ENCODE data around the gene DNAJB7. TPM values are rescaled to one million over a fixed set of nuclear protein-coding genes. Genes with fewer than 3 reads are reported as not detected.
"Not testable (repeated sequence)": the region's sequence is repeated elsewhere in the genome, so short reads cannot be mapped to it uniquely, and the experiment has no call there.

Gene DNAJB7
- total RNA-seq, 2 experiments from 2014 or later, result not detected

DNA sequence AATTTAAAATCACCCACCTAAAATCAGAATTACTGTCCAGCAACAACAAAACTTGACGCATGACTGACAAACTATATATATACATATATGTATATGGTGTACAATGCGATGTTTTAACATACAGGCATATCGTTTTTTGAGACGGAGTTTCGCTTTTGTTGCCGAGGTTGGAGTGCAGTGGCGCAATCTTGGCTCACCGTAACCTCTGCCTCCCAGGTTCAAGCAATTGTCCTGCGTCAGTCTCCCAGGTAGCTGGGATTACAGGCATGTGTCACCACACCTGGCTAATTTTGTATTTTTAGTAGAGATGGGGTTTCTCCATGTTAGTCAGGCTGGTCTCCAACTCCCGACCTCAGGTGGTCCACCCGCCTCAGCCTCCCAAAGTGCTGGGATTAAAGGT lies 16.1 kb downstream of the DNAJB7 start:
- intact Hi-C loops (cut with DNase I, micrococcal nuclease); H3K4me3 Mint-ChIP-seq; H3K27me3 Mint-ChIP-seq; H3K27ac Mint-ChIP-seq; H3K9me3 Mint-ChIP-seq (ENCODE audit: low read depth); DNase-seq; ATAC-seq; POLR2A ChIA-PET: not testable (repeated sequence)
- H3K4me1 Mint-ChIP-seq, result peaks cover 22% of the 10 kb centered on the region
- CTCF ChIA-PET, result interaction anchor here (1.0 kb wide), 1 partner anchor 11 kb away, joined by 4 read pairs; the partner anchor contains the start of gene XPNPEP3
- peaks cover 51% of the 10 kb centered on the region for H3K36me3 Mint-ChIP-seq (ENCODE audit: low read depth)

DNA sequence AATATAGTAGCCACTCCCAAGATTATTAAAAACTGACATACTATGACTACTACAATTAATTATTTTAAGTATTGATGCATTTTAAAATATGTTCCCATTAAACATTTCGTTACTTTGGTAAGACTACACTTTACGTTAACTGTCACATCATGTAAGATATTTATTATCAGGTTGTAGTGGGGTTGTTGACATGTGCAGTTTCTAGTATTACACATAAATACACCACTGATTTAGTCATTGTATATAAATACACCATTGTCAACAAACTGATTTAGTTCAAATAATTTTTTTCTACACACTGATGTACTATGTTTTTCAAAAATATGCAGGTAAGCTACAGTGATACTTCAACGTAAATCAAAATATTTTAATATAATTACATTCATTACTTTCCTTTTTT lies 17.0 kb downstream of the DNAJB7 start:
- DNase-seq, result no peak
- Mint-ChIP-seq H3K36me3 (ENCODE audit: low read depth) (peaks cover 53% of the 10 kb centered on the region), H3K4me3 (no peak overlapping the region), H3K9me3 (ENCODE audit: low read depth) (no peaks in the 10 kb centered on the region), H3K27me3 (no peaks in the 10 kb centered on the region), H3K27ac (no peak overlapping the region), H3K4me1 (peaks cover 16% of the 10 kb centered on the region)
- CTCF ChIA-PET, result no interaction called here
- intact Hi-C loops (cut with DNase I, micrococcal nuclease), result no loop called here
- no peak for ATAC-seq
- POLR2A ChIA-PET, result no interaction called here

GRCh38 chr22:40838486-40838885 lies 23.4 kb downstream of the DNAJB7 start:
- no peak for DNase-seq
- Mint-ChIP-seq H3K27ac (no peak overlapping the region), H3K4me3 (no peak overlapping the region), H3K9me3 (ENCODE audit: low read depth) (no peaks in the 10 kb centered on the region), H3K27me3 (no peaks in the 10 kb centered on the region), H3K36me3 (ENCODE audit: low read depth) (peaks cover 51% of the 10 kb centered on the region), H3K4me1 (peaks cover 19% of the 10 kb centered on the region)
- no peak for ATAC-seq
- intact Hi-C loops (cut with DNase I, micrococcal nuclease), result no loop called here
- POLR2A ChIA-PET, result no interaction called here
- CTCF ChIA-PET, result interaction anchor here (0.7 to 1.6 kb wide), 3 partner anchors 28 to 399 kb away, joined by 3 read pairs; no protein-coding TSS in a partner anchor

DNA sequence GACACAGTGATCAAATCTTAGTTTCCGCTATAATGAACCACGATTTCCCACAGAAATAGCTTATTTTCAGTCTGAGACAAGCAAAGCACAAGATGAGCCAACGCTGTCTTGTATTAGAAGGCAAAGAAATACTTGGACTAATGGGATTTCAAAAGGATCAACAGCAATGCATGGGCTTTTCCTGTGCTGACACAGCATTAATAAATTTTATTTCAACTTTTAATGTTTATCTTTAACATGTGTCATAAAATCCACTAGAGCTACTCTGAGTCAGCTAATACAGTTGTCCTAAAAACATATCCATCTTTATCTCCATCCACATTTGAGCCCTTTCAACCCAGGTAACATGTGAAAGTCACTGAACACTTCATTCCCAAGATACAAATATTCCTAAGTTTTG lies 27.3 kb downstream of the DNAJB7 start:
- Mint-ChIP-seq H3K27ac (peak overlapping the region; percentile 11), H3K36me3 (ENCODE audit: low read depth) (peaks cover 47% of the 10 kb centered on the region), H3K27me3 (no peaks in the 10 kb centered on the region), H3K4me3 (no peak overlapping the region), H3K9me3 (ENCODE audit: low read depth) (no peaks in the 10 kb centered on the region), H3K4me1 (peaks cover 7% of the 10 kb centered on the region)
- ChIA-PET POLR2A (interaction anchor here (0.6 kb wide), 1 partner anchor 88 kb away, joined by 3 read pairs; no protein-coding TSS in a partner anchor), CTCF (interaction anchor here (0.6 to 1.7 kb wide), 3 partner anchors 20 to 308 kb away, joined by 3 to 5 read pairs (median 3); no protein-coding TSS in a partner anchor)
- no peak for DNase-seq
- ATAC-seq, result no peak
- intact Hi-C loops (cut with DNase I, micrococcal nuclease), result no loop called here

- no peaks in the 10 kb centered on the region for H3K9me3 Mint-ChIP-seq (ENCODE audit: low read depth)
- H3K27ac Mint-ChIP-seq, result no peak overlapping the region
- CTCF ChIA-PET, result no interaction called here
- H3K27me3 Mint-ChIP-seq, result no peaks in the 10 kb centered on the region
- POLR2A ChIA-PET, result no interaction called here
- ATAC-seq (no peak), DNase-seq (no peak)
- H3K36me3 Mint-ChIP-seq (ENCODE audit: low read depth), result peaks cover 39% of the 10 kb centered on the region
- H3K4me3 Mint-ChIP-seq, result no peak overlapping the region
- H3K4me1 Mint-ChIP-seq, result no peaks in the 10 kb centered on the region
- intact Hi-C loops (cut with DNase I, micrococcal nuclease), result no loop called here
Measured at GRCh38 chr22:40829131-40829530, 32.8 kb downstream of the DNAJB7 start.

GRCh38 chr22:40826984-40827741 lies 34.8 kb downstream of the DNAJB7 start:
- Mint-ChIP-seq H3K9me3 (ENCODE audit: low read depth) (no peaks in the 10 kb centered on the region), H3K27me3 (no peaks in the 10 kb centered on the region), H3K27ac (no peak overlapping the region), H3K4me1 (no peaks in the 10 kb centered on the region), H3K36me3 (ENCODE audit: low read depth) (peaks cover 36% of the 10 kb centered on the region), H3K4me3 (no peak overlapping the region)
- ATAC-seq, result no peak
- ChIA-PET CTCF (interaction anchor here (0.7 to 0.9 kb wide), 2 partner anchors 32 to 72 kb away, joined by 3 read pairs; no protein-coding TSS in a partner anchor), POLR2A (no interaction called here)
- no peak for DNase-seq
- intact Hi-C loops (cut with DNase I, micrococcal nuclease), result no loop called here

DNA sequence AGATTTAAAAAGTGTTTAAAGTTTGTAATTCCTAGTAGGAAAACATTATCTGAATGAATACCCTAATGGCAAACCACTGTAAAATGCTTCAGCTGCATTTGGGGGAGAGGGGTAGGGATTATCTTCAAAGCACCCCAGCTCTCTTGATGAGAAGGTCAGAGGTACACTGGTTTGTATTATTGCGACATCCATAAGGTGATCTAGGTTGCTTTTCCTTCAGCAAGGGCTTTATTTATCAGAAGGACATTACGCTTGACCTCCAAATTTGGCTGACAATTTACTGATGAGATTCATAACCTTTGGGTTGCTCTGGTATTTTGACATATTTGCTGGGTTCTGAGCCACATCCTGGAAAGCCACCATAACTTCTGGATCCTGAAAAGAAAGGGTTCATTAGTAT lies 35.6 kb downstream of the DNAJB7 start:
- DNase-seq; H3K27me3 Mint-ChIP-seq; H3K9me3 Mint-ChIP-seq (ENCODE audit: low read depth); ATAC-seq; POLR2A ChIA-PET; H3K4me1 Mint-ChIP-seq; intact Hi-C loops (cut with DNase I, micrococcal nuclease); H3K27ac Mint-ChIP-seq; H3K4me3 Mint-ChIP-seq: not testable (repeated sequence)
- CTCF ChIA-PET, result interaction anchor here (0.7 to 0.9 kb wide), 2 partner anchors 33 to 73 kb away, joined by 3 read pairs; no protein-coding TSS in a partner anchor
- peaks cover 34% of the 10 kb centered on the region for H3K36me3 Mint-ChIP-seq (ENCODE audit: low read depth)

- no peak for ATAC-seq
- Mint-ChIP-seq H3K4me1 (peaks cover 10% of the 10 kb centered on the region), H3K27me3 (no peaks in the 10 kb centered on the region), H3K4me3 (no peak overlapping the region), H3K9me3 (ENCODE audit: low read depth) (no peaks in the 10 kb centered on the region), H3K27ac (no peak overlapping the region), H3K36me3 (ENCODE audit: low read depth) (peaks cover 22% of the 10 kb centered on the region)
- intact Hi-C loops (cut with DNase I, micrococcal nuclease), result no loop called here
- no peak for DNase-seq
- POLR2A ChIA-PET, result no interaction called here
- CTCF ChIA-PET, result interaction anchor here (1.2 to 1.6 kb wide), 3 partner anchors 76 to 592 kb away, joined by 3 to 4 read pairs (median 4); no protein-coding TSS in a partner anchor
Measured at GRCh38 chr22:40823426-40823825, 38.5 kb downstream of the DNAJB7 start.

DNA sequence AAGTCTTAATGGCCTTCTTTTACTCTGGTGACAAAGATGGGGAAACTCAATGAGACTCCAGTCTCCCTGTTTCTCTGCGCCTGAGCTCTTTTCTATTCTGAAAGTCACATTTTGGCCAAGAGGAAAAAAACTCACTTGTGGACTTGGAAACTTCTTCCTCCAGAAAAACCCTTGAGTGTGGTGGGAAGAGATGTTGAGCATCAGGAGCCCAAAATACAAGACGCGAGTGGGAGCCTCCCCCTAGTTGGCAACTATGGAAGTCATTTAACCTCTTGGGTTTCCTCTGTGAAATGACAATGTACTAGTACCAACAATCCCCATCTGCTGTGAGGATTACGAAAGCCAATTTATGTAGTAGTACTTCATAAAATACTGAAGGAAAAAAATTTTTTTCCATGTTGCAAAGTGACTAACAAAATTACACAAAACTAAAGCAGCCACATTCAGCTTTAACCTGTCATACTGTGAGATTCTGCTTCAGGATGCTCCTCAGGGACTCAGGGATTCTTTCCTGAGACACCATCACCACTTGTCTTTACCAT lies 42.2 kb downstream of the DNAJB7 start:
- H3K27ac Mint-ChIP-seq, result peak overlapping the region; percentile 58
- ChIA-PET CTCF (interaction anchor here (0.6 to 1.5 kb wide), 6 partner anchors 10 to 100 kb away, joined by 3 to 4 read pairs (median 4); partner anchors contain the start of genes ST13 and XPNPEP3), POLR2A (interaction anchor here (0.6 to 1.8 kb wide), 2 partner anchors 38 to 132 kb away, joined by 3 to 8 read pairs; partner anchors contain the start of gene RBX1)
- H3K4me1 Mint-ChIP-seq, result peaks cover 30% of the 10 kb centered on the region
- no peaks in the 10 kb centered on the region for H3K9me3 Mint-ChIP-seq (ENCODE audit: low read depth)
- DNase-seq, result no peak
- no peaks in the 10 kb centered on the region for H3K27me3 Mint-ChIP-seq
- peaks cover 23% of the 10 kb centered on the region for H3K36me3 Mint-ChIP-seq (ENCODE audit: low read depth)
- H3K4me3 Mint-ChIP-seq, result peak overlapping the region; percentile 88
- intact Hi-C loops (cut with DNase I, micrococcal nuclease), result loop anchor here (1.0 kb wide), 8 partner anchors 37 to 562 kb away; partner anchors contain the start of genes ST13 (in 2 of the 2), RANGAP1 (in 1 of the 2), RBX1 (in 1 of the 2) and TEF (in 1 of the 2)
- ATAC-seq, result peak; percentile 32

GRCh38 chr22:40818747-40819598 lies 42.9 kb downstream of the DNAJB7 start, which contains the start of gene SLC25A17:
SLC25A17 (minus strand) TSS chr22:40819346; CDS start chr22:40819248, 98 bp downstream.
- Mint-ChIP-seq H3K4me1 (peaks cover 30% of the 10 kb centered on the region), H3K36me3 (ENCODE audit: low read depth) (peaks cover 27% of the 10 kb centered on the region), H3K4me3 (peak within 1 kb of the TSS; percentile 88), H3K27me3 (no peaks in the 10 kb centered on the region), H3K27ac (peak within 1 kb of the TSS; percentile 92), H3K9me3 (ENCODE audit: low read depth) (no peaks in the 10 kb centered on the region)
- CTCF ChIA-PET, result interaction anchor here (0.6 to 1.5 kb wide), 8 partner anchors 9 to 99 kb away, joined by 3 to 5 read pairs (median 4); partner anchors contain the start of genes ST13 and XPNPEP3
- intact Hi-C loops (cut with DNase I, micrococcal nuclease), result loop anchor here (1.0 kb wide), 9 partner anchors 37 to 562 kb away; partner anchors contain the start of genes ST13 (in 2 of the 2), RANGAP1 (in 1 of the 2), RBX1 (in 1 of the 2) and TEF (in 1 of the 2)
- POLR2A ChIA-PET, result interaction anchor here (0.6 to 1.8 kb wide), 3 partner anchors 38 to 136 kb away, joined by 3 to 8 read pairs (median 4); partner anchors contain the start of gene RBX1
- peak; percentile 93 for ATAC-seq
- DNase-seq, result peak; percentile 93

Data from activated CD4-positive, alpha-beta T cell treated with anti-CD3 and anti-CD28 coated beads for 36 hours (primary cell).